Subcutaneous preadipocyte (primary cell): Measurements from ENCODE around the gene MFAP3L. TPM values are rescaled to one million over a fixed set of nuclear protein-coding genes. Genes with fewer than 3 reads are reported as not detected.

ENCODE experiments used
- total RNA-seq: library from RNA; depleted of rRNA; stranded (reverse); fragments of >200 nt; gene quantifications from 2 replicates; pipeline ENCODE4 v1.2.3, GENCODE V29; 2012

The MFAP3L gene
- 0.73 and 2.5 TPM in 2 replicates for total RNA-seq

DNA sequence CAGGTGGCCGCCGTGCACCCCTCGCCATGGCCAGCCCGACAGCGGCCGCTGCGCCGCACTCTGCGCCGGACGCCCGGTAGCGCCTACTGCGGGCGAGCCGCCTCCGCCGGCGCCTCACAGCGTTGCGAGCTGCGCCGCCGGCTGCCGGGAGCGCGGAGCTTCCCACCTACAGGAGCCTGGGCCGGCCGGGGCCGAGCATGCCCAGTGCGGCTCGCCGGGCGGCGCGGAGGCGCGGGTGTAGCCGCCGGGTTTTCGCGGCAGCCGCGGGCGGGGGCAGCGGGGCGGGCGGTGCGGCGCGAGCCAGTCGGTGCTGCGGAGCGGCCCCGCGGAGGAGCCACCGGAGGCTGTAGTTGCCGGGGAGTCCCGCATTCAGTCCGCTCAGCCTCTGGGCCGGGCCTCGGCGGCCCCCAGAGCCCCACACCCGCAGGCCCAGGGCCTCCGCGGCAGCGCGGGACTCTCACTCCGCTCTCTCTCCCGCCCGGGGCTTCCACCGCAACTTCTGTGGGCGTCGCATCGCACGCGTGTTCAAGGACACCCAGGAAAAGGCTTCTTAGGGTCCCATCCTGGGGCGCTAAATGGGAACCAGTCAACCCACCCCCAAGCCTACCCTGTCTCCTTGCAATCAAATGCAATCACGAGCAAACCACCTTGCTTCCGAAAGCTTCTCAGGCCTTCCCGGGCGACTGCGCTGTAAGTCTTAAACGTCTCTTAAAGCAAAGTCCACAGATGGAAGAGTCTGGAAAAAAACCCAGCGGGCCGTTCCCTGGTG is at the start of gene MFAP3L:
TSS of gene MFAP3L (minus strand) at position 143 of the 769 bp plus-strand sequence. CDS start 20,518 bp downstream, outside the sequence.

Other genes starting within 250 kb of the MFAP3L start
- gene AADAT, start 63.6 kb upstream of the MFAP3L start, total RNA-seq: 2.2 and 4.9 TPM in 2 replicates